Osteoblast (primary cell): ENCODE results near the gene PIP5K1B. TPM values are rescaled to one million over a fixed set of nuclear protein-coding genes. Genes with fewer than 3 reads are reported as not detected.

Source experiments
- DNase-seq: peaks from one replicate; pipeline ENCODE4 v3.0.0; 2011; ENCODE audit warnings: low spot score, mixed read lengths; ENCODE audit not compliant: insufficient read length; ENCODE audit errors: missing footprints
- H2AFZ ChIP-seq: 2 replicates; pipeline ENCODE4 v1.6.0; 2011; ENCODE audit warnings: mild to moderate bottlenecking, low read length
- H3K27ac ChIP-seq: 2 replicates; pipeline ENCODE4 v1.5.1; 2011; ENCODE audit warnings: mild to moderate bottlenecking, low read depth, low read length, moderate library complexity
- H3K27me3 ChIP-seq: 2 replicates; pipeline ENCODE4 v1.6.0; 2012; ENCODE audit warnings: mild to moderate bottlenecking, control low read depth, inconsistent platforms, low read length, moderate library complexity; ENCODE audit not compliant: insufficient read depth
- H3K36me3 ChIP-seq: 2 replicates; pipeline ENCODE4 v1.5.1; 2011; ENCODE audit warnings: mild to moderate bottlenecking, low read length, control low read depth, moderate library complexity; ENCODE audit not compliant: insufficient read depth
- H3K4me1 ChIP-seq: 2 replicates; pipeline ENCODE4 v1.5.1; 2011; ENCODE audit warnings: mild to moderate bottlenecking, low read length, control low read depth, moderate library complexity; ENCODE audit not compliant: insufficient read depth
- H3K4me2 ChIP-seq: 2 replicates; pipeline ENCODE4 v1.6.0; 2011; ENCODE audit warnings: mild to moderate bottlenecking, low read length; ENCODE audit not compliant: insufficient read depth
- H3K4me3 ChIP-seq: fragments of 200-600 bp; sonication (generic); 3 replicates; pipeline ENCODE4 v1.5.1; 2012; ENCODE audit warnings: mild to moderate bottlenecking, low read length, inconsistent platforms; ENCODE audit not compliant: insufficient read depth
- H3K79me2 ChIP-seq: 2 replicates; pipeline ENCODE4 v1.6.0; 2012; ENCODE audit warnings: mild to moderate bottlenecking, low read length, control low read depth, inconsistent platforms; ENCODE audit not compliant: insufficient read depth
- H3K9me3 ChIP-seq: 2 replicates; pipeline ENCODE4 v1.5.1; 2011; ENCODE audit warnings: low read depth, low read length, control low read depth
- H4K20me1 ChIP-seq: 2 replicates; pipeline ENCODE4 v1.6.0; 2012; ENCODE audit warnings: mild to moderate bottlenecking, low read length, control low read depth; ENCODE audit not compliant: insufficient read depth
- total RNA-seq: library from RNA; depleted of rRNA; stranded (reverse); fragments of >200 nt; gene quantifications from 2 replicates; pipeline ENCODE4 v1.2.3, GENCODE V29; 2012
- TF ChIP-seq, protein P1 (sequence below): IDR thresholded peaks from 2 replicates; pipeline ENCODE4 v1.5.1; 2011; ENCODE audit warnings: mild to moderate bottlenecking, low read depth, low read length, moderate library complexity; ENCODE audit errors: extremely low read depth

Gene PIP5K1B
- total RNA-seq, 1 donor, result not detected

DNA sequence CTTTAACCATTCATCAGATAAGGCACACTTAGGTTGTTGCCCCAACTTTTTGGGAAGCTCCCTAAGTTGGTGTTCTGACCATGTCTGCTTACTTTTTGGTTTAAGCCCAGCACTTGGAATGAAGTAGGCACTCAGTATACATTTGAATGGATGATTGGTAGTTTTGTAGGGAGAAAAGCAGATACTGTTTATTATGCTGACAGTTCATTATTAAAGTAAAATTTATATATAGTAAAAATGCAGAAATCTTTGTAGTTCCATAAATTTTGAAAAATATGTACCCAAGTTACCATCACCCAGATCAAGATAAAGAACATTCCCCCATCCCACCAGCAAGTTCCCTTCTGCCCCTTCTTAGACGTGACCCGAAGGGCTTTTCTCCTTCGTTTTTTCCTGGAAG, 273.5 kb downstream of the PIP5K1B start:
- no peaks in the 10 kb centered on the region for H3K9me3 ChIP-seq
- H2AFZ ChIP-seq, result no peak overlapping the region
- H4K20me1 ChIP-seq, result no peaks in the 10 kb centered on the region
- H3K4me2 ChIP-seq, result no peak overlapping the region
- DNase-seq, result no peak
- H3K79me2 ChIP-seq, result no peaks in the 10 kb centered on the region
- H3K36me3 ChIP-seq, result no peaks in the 10 kb centered on the region
- TF ChIP-seq, protein P1, sequence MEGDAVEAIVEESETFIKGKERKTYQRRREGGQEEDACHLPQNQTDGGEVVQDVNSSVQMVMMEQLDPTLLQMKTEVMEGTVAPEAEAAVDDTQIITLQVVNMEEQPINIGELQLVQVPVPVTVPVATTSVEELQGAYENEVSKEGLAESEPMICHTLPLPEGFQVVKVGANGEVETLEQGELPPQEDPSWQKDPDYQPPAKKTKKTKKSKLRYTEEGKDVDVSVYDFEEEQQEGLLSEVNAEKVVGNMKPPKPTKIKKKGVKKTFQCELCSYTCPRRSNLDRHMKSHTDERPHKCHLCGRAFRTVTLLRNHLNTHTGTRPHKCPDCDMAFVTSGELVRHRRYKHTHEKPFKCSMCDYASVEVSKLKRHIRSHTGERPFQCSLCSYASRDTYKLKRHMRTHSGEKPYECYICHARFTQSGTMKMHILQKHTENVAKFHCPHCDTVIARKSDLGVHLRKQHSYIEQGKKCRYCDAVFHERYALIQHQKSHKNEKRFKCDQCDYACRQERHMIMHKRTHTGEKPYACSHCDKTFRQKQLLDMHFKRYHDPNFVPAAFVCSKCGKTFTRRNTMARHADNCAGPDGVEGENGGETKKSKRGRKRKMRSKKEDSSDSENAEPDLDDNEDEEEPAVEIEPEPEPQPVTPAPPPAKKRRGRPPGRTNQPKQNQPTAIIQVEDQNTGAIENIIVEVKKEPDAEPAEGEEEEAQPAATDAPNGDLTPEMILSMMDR, result no peak
- no peak overlapping the region for H3K4me3 ChIP-seq
- no peak overlapping the region for H3K27ac ChIP-seq
- no peaks in the 10 kb centered on the region for H3K27me3 ChIP-seq
- H3K4me1 ChIP-seq, result no peaks in the 10 kb centered on the region

DNA sequence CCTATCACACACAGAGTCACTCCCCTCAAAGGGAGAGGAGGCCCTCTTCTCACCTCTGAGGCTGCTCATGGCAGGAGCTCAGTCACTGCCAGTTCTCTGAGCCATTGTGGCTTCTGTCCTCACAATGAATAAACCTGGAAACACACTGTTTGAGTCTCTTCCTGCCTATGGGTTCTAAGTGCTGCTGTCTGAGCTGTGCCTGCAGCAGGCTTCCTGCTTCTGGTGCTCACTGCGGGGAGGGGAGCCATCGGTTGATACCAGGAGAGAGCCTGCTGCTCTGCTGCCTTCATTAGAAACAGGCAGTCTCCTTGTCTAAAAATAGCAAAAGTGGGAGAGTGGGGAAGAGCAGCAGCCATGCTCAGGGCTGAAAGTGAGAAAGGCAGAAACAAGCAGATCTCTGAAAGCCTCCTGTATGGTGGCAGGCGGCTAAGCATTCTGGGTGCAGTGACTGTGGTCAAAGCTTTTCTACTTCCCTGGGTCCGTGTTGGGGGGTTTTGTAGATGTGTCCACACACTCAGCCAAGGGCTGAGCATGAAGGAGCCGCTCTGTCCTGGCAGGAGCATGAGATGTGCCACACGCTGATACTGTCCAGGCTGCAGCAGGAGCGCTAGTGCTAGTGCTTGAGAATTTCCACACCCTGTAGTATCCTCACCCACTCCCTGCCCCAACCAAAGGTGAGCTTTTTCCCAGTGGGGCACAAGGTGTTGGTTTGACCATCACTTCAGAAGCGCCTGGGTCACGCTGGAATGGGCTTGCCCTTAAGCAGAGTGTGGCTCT, 274.7 kb downstream of the PIP5K1B start:
- Histone ChIP-seq H3K4me2 (no peak overlapping the region), H3K36me3 (no peaks in the 10 kb centered on the region), H3K4me1 (no peaks in the 10 kb centered on the region), H2AFZ (no peak overlapping the region), H3K27ac (no peak overlapping the region), H3K27me3 (no peaks in the 10 kb centered on the region), H3K79me2 (no peaks in the 10 kb centered on the region), H3K4me3 (no peak overlapping the region), H3K9me3 (no peaks in the 10 kb centered on the region), H4K20me1 (no peaks in the 10 kb centered on the region)
- DNase-seq, result no peak
- TF ChIP-seq, protein P1, result no peak

GRCh38 chr9:68980341-68980914, 275.4 kb downstream of the PIP5K1B start:
- Histone ChIP-seq H3K4me2 (no peak overlapping the region), H2AFZ (no peak overlapping the region), H3K9me3 (no peaks in the 10 kb centered on the region), H3K79me2 (no peaks in the 10 kb centered on the region), H3K27ac (no peak overlapping the region), H4K20me1 (no peaks in the 10 kb centered on the region), H3K4me3 (no peak overlapping the region), H3K27me3 (peaks cover under 1% of the 10 kb centered on the region), H3K36me3 (no peaks in the 10 kb centered on the region), H3K4me1 (no peaks in the 10 kb centered on the region)
- no peak for DNase-seq
- TF ChIP-seq, protein P1, result no peak

GRCh38 chr9:68981789-68982188, 276.7 kb downstream of the PIP5K1B start:
- Histone ChIP-seq H3K27ac (no peak overlapping the region), H3K79me2 (no peaks in the 10 kb centered on the region), H3K4me3 (no peak overlapping the region), H3K4me2 (no peak overlapping the region), H3K36me3 (no peaks in the 10 kb centered on the region), H3K27me3 (peaks cover 3% of the 10 kb centered on the region), H2AFZ (no peak overlapping the region), H4K20me1 (no peaks in the 10 kb centered on the region), H3K4me1 (no peaks in the 10 kb centered on the region), H3K9me3 (no peaks in the 10 kb centered on the region)
- TF ChIP-seq, protein P1, result no peak
- no peak for DNase-seq
